ENCODE results near the gene LUM. TPM values are rescaled to one million over a fixed set of nuclear protein-coding genes. Genes with fewer than 3 reads are reported as not detected.

Gene LUM
- total RNA-seq, 4 donors from 2014 or later = 36.6 to 83.5 (median 63.7) TPM

DNA sequence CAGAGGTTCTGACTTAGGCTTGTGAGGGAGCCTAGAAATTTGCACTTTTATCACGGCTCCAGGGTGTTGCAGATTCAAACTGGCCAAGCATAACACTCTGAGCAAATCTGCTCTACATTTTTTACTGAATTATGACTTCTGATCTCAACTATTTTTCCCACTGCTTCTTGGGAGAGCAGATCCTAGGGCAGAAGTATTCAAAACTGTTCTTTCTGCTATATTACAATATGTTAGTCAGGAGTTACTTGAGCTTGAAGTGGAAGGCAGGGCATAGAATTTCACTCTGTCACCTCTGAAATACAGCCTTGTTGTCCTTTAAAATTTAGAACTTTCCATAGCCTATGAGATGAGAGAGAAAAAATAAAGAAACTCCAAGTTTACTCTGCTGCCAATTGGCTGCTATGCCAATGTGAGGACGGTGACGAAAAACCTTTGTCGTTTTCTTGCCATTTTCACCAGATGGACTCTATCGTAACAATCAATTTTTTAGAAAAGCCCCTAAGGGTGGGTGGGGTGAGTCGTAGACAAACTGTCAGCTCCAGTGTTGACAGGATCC lies 37.1 kb downstream of the LUM start:
- H3K27ac ChIP-seq (replicated peaks in 1 of 4) = peak overlapping the region in 3 of 4 donors; percentile 5 to 37 (median 35)
- intact Hi-C loops (cut with DNase I) = no loop called here
- H3K4me3 ChIP-seq = no peak overlapping the region
- H3K9me3 ChIP-seq = no peaks in the 10 kb centered on the region
- 52% methylated on average over 6 of the region's 6 CpGs for WGBS
- H3K4me1 ChIP-seq = no peaks in the 10 kb centered on the region
- no peak for DNase-seq (ENCODE audit: extremely low spot score)
- H3K27me3 ChIP-seq = no peaks in the 10 kb centered on the region
- TF ChIP-seq, protein P1, sequence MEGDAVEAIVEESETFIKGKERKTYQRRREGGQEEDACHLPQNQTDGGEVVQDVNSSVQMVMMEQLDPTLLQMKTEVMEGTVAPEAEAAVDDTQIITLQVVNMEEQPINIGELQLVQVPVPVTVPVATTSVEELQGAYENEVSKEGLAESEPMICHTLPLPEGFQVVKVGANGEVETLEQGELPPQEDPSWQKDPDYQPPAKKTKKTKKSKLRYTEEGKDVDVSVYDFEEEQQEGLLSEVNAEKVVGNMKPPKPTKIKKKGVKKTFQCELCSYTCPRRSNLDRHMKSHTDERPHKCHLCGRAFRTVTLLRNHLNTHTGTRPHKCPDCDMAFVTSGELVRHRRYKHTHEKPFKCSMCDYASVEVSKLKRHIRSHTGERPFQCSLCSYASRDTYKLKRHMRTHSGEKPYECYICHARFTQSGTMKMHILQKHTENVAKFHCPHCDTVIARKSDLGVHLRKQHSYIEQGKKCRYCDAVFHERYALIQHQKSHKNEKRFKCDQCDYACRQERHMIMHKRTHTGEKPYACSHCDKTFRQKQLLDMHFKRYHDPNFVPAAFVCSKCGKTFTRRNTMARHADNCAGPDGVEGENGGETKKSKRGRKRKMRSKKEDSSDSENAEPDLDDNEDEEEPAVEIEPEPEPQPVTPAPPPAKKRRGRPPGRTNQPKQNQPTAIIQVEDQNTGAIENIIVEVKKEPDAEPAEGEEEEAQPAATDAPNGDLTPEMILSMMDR (IDR thresholded peaks at IDR 0.05) = no peak
- TF ChIP-seq EP300 (IDR thresholded peaks at IDR 0.05) (no peak), POLR2AphosphoS5 (IDR thresholded peaks at IDR 0.05) (no peak), POLR2A (IDR thresholded peaks at IDR 0.05; ENCODE audit: low read depth) (no peak)
- H3K36me3 ChIP-seq = no peaks in the 10 kb centered on the region

DNA sequence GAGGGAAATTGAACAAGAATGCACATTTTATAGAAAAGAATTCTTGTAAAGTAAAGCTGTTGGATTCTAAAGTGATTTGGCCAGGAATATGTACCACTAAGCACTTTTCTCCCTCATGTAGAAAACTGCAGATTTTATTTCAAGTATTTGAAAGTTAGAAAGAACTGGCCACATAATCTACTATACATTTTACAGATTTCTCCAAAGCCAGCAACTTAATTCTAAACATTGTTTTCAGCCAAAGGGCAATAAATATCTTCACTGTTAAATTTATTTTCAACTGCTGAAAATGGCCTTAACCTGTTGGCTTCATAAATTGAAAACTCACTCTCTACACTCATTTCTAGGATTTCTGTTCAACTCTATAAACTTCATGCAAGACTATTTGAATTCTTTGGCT lies 37.9 kb downstream of the LUM start:
- intact Hi-C loops (cut with DNase I) = no loop called here

DNA sequence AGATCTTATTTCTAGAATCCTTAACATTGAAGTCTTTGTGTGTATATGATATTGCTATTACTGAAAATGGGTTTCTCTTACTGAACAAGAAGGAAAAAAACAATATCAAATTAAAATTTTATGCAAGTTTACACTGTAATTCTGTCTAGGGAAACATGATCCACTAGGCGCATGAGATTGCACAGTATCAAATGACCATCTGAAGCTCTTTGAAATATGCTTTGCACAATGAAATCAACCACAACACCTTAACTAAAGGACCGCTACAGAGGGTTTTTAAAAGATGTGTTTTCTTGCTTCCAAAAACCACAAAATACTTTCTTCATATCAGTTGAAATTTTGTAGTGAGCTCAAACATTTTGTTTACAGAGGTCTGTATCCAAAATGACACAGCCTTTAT lies 38.4 kb downstream of the LUM start:
- no peak overlapping the region for H3K27ac ChIP-seq (replicated peaks in 1 of 4)
- no peaks in the 10 kb centered on the region for H3K9me3 ChIP-seq
- no peaks in the 10 kb centered on the region for H3K36me3 ChIP-seq
- H3K4me3 ChIP-seq = no peak overlapping the region
- intact Hi-C loops (cut with DNase I) = no loop called here
- no peaks in the 10 kb centered on the region for H3K4me1 ChIP-seq
- TF ChIP-seq EP300 (IDR thresholded peaks at IDR 0.05) (no peak), POLR2A (IDR thresholded peaks at IDR 0.05; ENCODE audit: low read depth) (no peak), POLR2AphosphoS5 (IDR thresholded peaks at IDR 0.05) (no peak)
- TF ChIP-seq, protein P1 (IDR thresholded peaks at IDR 0.05) = no peak
- H3K27me3 ChIP-seq = no peaks in the 10 kb centered on the region
- WGBS = 97% methylated on average over 2 of the region's 2 CpGs
- DNase-seq (ENCODE audit: extremely low spot score) = no peak

More for the DNA sequence above, 37.9 kb downstream of the LUM start:
- Histone ChIP-seq H3K4me3 (no peak overlapping the region), H3K27me3 (no peaks in the 10 kb centered on the region), H3K27ac (replicated peaks in 1 of 4) (peak overlapping the region in 1 of 4 donors; percentile 37), H3K4me1 (no peaks in the 10 kb centered on the region), H3K9me3 (no peaks in the 10 kb centered on the region), H3K36me3 (no peaks in the 10 kb centered on the region)
- no peak for DNase-seq (ENCODE audit: extremely low spot score)
- TF ChIP-seq POLR2AphosphoS5 (IDR thresholded peaks at IDR 0.05) (no peak), EP300 (IDR thresholded peaks at IDR 0.05) (no peak)
- TF ChIP-seq, protein P1 (IDR thresholded peaks at IDR 0.05) = no peak

DNA sequence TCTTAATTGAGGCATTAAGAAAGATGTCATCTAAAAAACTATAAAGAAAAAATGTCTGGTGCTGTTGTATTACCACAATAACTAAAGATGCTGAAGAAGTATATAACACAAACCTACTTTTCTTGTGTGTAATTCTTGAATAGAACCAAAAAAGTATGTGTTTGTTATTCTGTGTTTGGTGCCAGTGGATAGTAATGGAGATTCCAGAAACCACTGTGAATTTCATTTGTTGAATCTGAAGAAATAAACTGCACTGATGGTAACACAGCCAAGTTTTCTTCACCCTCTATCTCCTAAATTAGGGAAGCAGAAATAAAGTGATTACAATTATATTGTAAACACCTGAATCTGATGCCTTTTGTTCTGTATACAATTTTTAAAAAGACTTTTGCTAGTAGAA lies 40.4 kb downstream of the LUM start:
- Histone ChIP-seq H3K4me1 (no peaks in the 10 kb centered on the region), H3K27ac (replicated peaks in 1 of 4) (no peak overlapping the region), H3K9me3 (no peaks in the 10 kb centered on the region), H3K36me3 (no peaks in the 10 kb centered on the region), H3K4me3 (no peak overlapping the region), H3K27me3 (no peaks in the 10 kb centered on the region)
- no peak for TF ChIP-seq POLR2AphosphoS5 (IDR thresholded peaks at IDR 0.05)
- no peak for TF ChIP-seq POLR2A (IDR thresholded peaks at IDR 0.05; ENCODE audit: low read depth)
- no peak for TF ChIP-seq EP300 (IDR thresholded peaks at IDR 0.05)
- TF ChIP-seq, protein P1 (IDR thresholded peaks at IDR 0.05) = no peak
- no peak for DNase-seq (ENCODE audit: extremely low spot score)
- intact Hi-C loops (cut with DNase I) = no loop called here

DNA sequence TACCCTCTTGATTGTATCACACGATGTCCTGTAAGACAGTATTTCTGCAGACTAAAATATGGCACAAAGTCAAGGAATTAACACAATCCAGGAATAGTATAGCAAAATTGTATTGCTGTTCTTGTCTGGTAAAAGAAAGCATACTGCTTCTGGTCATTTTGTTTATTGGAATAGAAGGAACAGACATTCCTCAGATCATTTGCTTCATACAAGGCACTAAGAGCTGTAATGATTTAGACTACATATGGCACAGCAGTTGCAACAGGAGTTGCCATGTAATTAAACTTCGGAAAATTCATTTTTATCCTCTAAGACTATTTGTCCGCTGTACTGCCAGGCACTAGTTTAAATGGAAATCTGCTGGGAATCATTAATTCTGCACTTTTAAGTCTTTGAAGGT lies 45.9 kb downstream of the LUM start:
- 79% methylated on average over 3 of the region's 3 CpGs for WGBS
- TF ChIP-seq POLR2AphosphoS5 (IDR thresholded peaks at IDR 0.05) (no peak), POLR2A (IDR thresholded peaks at IDR 0.05; ENCODE audit: low read depth) (no peak), EP300 (IDR thresholded peaks at IDR 0.05) (no peak)
- TF ChIP-seq, protein P1 (IDR thresholded peaks at IDR 0.05) = no peak
- H3K27ac ChIP-seq (replicated peaks in 1 of 4) = no peak overlapping the region
- no peaks in the 10 kb centered on the region for H3K36me3 ChIP-seq
- intact Hi-C loops (cut with DNase I) = no loop called here
- no peak overlapping the region for H3K4me3 ChIP-seq
- no peaks in the 10 kb centered on the region for H3K9me3 ChIP-seq
- H3K27me3 ChIP-seq = no peaks in the 10 kb centered on the region
- no peak for DNase-seq (ENCODE audit: extremely low spot score)
- H3K4me1 ChIP-seq = no peaks in the 10 kb centered on the region
